GM12878 (cell line): ENCODE measurements around the gene MEX3D. TPM values are rescaled to one million over a fixed set of nuclear protein-coding genes. Genes with fewer than 3 reads are reported as not detected.

ENCODE experiments used
- ATAC-seq: fragments of 200-7000 bp; cut with Tn5 transposase; 3 replicates; pipeline ENCODE4 v1.9.1; 2020; ENCODE audit warnings: mild to moderate bottlenecking, moderate library complexity
- BruUV-seq: library from RNA; stranded (reverse); fragments of 400-500 nt; replicated peaks from 2 replicates; lab custom pipeline; 2021; lab: Mats Ljungman, UMichigan
- CTCF ChIA-PET: fragments of 300-600 bp; sonication (Branson Sonifier 250); formaldehyde crosslinking; extraction: SDS; loops from one replicate; lab custom pipeline; 2021; ENCODE audit warnings: inconsistent platforms; lab: Yijun Ruan, JAX
- POLR2A ChIA-PET: fragments of 350-600 bp; formaldehyde crosslinking; extraction: SDS; loops from one replicate; lab custom pipeline; 2021; ENCODE audit warnings: inconsistent platforms; lab: Charles Lee
- RAD21 ChIA-PET: fragments of 300-600 bp; sonication (Branson Sonifier 250); formaldehyde crosslinking; loops from one replicate; lab custom pipeline; 2023; ENCODE audit warnings: antibody characterized with exemption; ENCODE audit not compliant: unreplicated experiment; lab: Charles Lee
- SMC1A ChIA-PET: fragments of 300-600 bp; sonication (Branson Sonifier 250); formaldehyde crosslinking; loops from one replicate; lab custom pipeline; 2023; ENCODE audit not compliant: unreplicated experiment, uncharacterized antibody; lab: Charles Lee
- DNase-seq: peaks from one replicate; pipeline ENCODE4 v3.0.0-alpha.2; 2011; ENCODE audit warnings: low read depth, low spot score
- FAIRE-seq: peaks from 3 replicates; lab custom pipeline; 2011; peaks lifted over from hg19 to GRCh38; lab: Jason Lieb, UNC
- H2AFZ ChIP-seq: 2 replicates; pipeline ENCODE4 v1.6.0; 2011; ENCODE audit warnings: low read depth, low read length, control low read depth; ENCODE audit not compliant: control insufficient read depth
- H3K27ac ChIP-seq: 2 replicates; pipeline ENCODE4 v1.5.1; 2011; ENCODE audit warnings: control low read depth; ENCODE audit not compliant: control insufficient read depth, insufficient read depth
- H3K27me3 ChIP-seq, 2 experiments: replicated peaks in 1 of 2; 2 replicates each; pipeline versions ENCODE4 v1.6.0 to v1.6.1; 2011; ENCODE audit warnings: low read length in 1 of 2; ENCODE audit not compliant: control insufficient read depth in 2 of 2, insufficient read depth in 2 of 2
- H3K36me3 ChIP-seq, 2 experiments: 2 replicates each; pipeline ENCODE4 v1.5.1; 2011; ENCODE audit warnings: low read length in 1 of 2; ENCODE audit not compliant: control insufficient read depth in 2 of 2, insufficient read depth in 2 of 2
- H3K4me1 ChIP-seq: 2 replicates; pipeline ENCODE4 v1.6.1; 2011; ENCODE audit warnings: mild to moderate bottlenecking, low read length, moderate library complexity, mixed read lengths; ENCODE audit not compliant: control insufficient read depth, insufficient read depth
- H3K4me2 ChIP-seq: 2 replicates; pipeline ENCODE4 v1.6.0; 2011; ENCODE audit warnings: control low read depth; ENCODE audit not compliant: control insufficient read depth, insufficient read depth
- H3K4me3 ChIP-seq: fragments of 200-600 bp; sonication (generic); 2 replicates; pipeline ENCODE4 v1.5.1; 2016
- H3K79me2 ChIP-seq: 2 replicates; pipeline ENCODE4 v1.6.0; 2011; ENCODE audit warnings: low read length; ENCODE audit not compliant: control insufficient read depth, insufficient read depth
- H3K9ac ChIP-seq: 2 replicates; pipeline ENCODE4 v1.8.0; 2011; ENCODE audit warnings: low read length, control low read depth, mixed read lengths; ENCODE audit not compliant: control insufficient read depth, insufficient read depth
- H3K9me3 ChIP-seq: replicated peaks from 3 replicates; pipeline ENCODE4 v1.5.1; 2011; ENCODE audit warnings: mild to moderate bottlenecking, low read length; ENCODE audit not compliant: control insufficient read depth, insufficient read depth
- H4K20me1 ChIP-seq: 2 replicates; pipeline ENCODE4 v1.6.0; 2011; ENCODE audit not compliant: control insufficient read depth, insufficient read depth
- DPF2 ChIP-seq: fragments of 450-650 bp; IDR thresholded peaks from 2 replicates; pipeline ENCODE4 v1.6.1; 2017; ENCODE audit warnings: mild to moderate bottlenecking
- MXI1 ChIP-seq: fragments of 150-350 bp; IDR thresholded peaks from 2 replicates; pipeline ENCODE4 v1.6.1; 2011; ENCODE audit warnings: low read depth, mild to moderate bottlenecking, inconsistent platforms, low read length, improper control_type of control experiment
- STAT1 ChIP-seq: fragments of 450-650 bp; conservative IDR thresholded peaks from 2 replicates; pipeline ENCODE4 v1.6.1; 2014; ENCODE audit warnings: antibody characterized with exemption, mild to moderate bottlenecking
- TCF3 ChIP-seq: IDR thresholded peaks from 2 replicates; pipeline ENCODE4 v1.6.1; 2012; ENCODE audit warnings: low read depth, mild to moderate bottlenecking, low read length, borderline replicate concordance; ENCODE audit not compliant: insufficient read depth
- YY1 ChIP-seq: IDR thresholded peaks from 2 replicates; pipeline ENCODE4 v1.6.1; 2011; ENCODE audit warnings: low read depth, mild to moderate bottlenecking, low read length
- WGBS: methylation state at CpG from one replicate; pipeline ENCODE4 v1.1.6; 2016; ENCODE audit warnings: low lambda C conversion rate; ENCODE audit not compliant: insufficient replicate concordance, insufficient coverage; ENCODE audit errors: missing lambda C conversion rate; 5-methylcytosine and 5-hydroxymethylcytosine counted together
- in situ Hi-C: fragments of 300-500 bp; cut with MboI; formaldehyde crosslinking; loops from 9 replicates; pipeline ENCODE4 v1.14.3; 2018; ENCODE audit warnings: mixed read lengths
- intact Hi-C: fragments of 100-400 bp; cut with micrococcal nuclease; formaldehyde crosslinking; loops from one replicate; pipeline ENCODE4 v1.14.2; 2022; ENCODE audit not compliant: unreplicated experiment
- polyA plus RNA-seq, 11 experiments: library from polyadenylated mRNA; depleted of rRNA in 4 of 11; unstranded in 6 of 11; stranded (reverse) in 5 of 11; fragments of >200 nt; fragmentation: Nextera tagmentation in 4 of 11; fragmentation: Illumina TruSeq in 1 of 11; extraction: Ambion mirVana in 4 of 11; extraction: Trizol in 1 of 11; gene quantifications; 1 replicate in 1 of 11; 2 replicates in 10 of 11; pipeline versions ENCODE4 v1.2.1 to v1.2.3, GENCODE V29; 2011 to 2016; ENCODE audit warnings: inconsistent platforms in 2 of 11, missing spikeins in 2 of 11, low read depth in 1 of 11
- total RNA-seq, 4 experiments: library from RNA; depleted of rRNA in 3 of 4; stranded (reverse); fragments of >200 nt in 3 of 4; fragmentation: Illumina TruSeq in 1 of 4; extraction: Trizol in 1 of 4; gene quantifications; 2 replicates each; pipeline versions ENCODE4 v1.2.1 to v1.2.3, GENCODE V29; 2013 to 2021
- TF ChIP-seq, protein P1 (sequence below): fragments of 450-650 bp; IDR thresholded peaks from 2 replicates; pipeline ENCODE4 v1.6.1; 2016; ENCODE audit warnings: mild to moderate bottlenecking
- TF ChIP-seq, protein P2 (sequence below): fragments of 150-350 bp; IDR thresholded peaks from 2 replicates; pipeline ENCODE4 v1.6.1; 2014; ENCODE audit warnings: mild to moderate bottlenecking, low read depth, low read length

MEX3D gene
- total and polyA plus RNA-seq, 10 of the 15 experiments (the other 5 are each of a cell fraction or from before 2014, with no cell fraction given) = 0.18 to 6.8 (median 0.81) TPM

DNA sequence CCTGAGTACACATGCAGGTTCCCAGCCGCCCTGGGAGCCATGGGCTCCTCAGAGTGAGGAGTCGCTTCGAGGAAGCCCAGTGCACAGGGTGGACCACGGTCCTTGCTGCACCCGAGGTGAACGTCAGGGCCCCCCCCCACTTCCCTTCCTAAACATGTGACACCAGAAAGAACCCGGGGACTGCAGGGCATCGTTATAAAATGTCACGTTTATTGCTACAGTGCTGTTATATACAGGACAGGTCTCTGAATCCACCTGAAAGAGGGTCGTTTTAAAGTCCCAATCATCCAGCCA, 40.9 kb upstream of the MEX3D start:
- H3K36me3 ChIP-seq = peaks cover 9 to 26% of the 10 kb centered on the region in 2 experiments
- ChIA-PET CTCF (no interaction called here), POLR2A (no interaction called here), RAD21 (no interaction called here), SMC1A (no interaction called here)
- no peaks in the 10 kb centered on the region for H3K27me3 ChIP-seq
- no peak for DNase-seq
- no peaks in the 10 kb centered on the region for H4K20me1 ChIP-seq
- H3K79me2 ChIP-seq = peaks cover 12% of the 10 kb centered on the region
- H3K4me1 ChIP-seq = peaks cover 5% of the 10 kb centered on the region
- 38% methylated on average over 10 of the region's 10 CpGs for WGBS
- TF ChIP-seq, protein P1, sequence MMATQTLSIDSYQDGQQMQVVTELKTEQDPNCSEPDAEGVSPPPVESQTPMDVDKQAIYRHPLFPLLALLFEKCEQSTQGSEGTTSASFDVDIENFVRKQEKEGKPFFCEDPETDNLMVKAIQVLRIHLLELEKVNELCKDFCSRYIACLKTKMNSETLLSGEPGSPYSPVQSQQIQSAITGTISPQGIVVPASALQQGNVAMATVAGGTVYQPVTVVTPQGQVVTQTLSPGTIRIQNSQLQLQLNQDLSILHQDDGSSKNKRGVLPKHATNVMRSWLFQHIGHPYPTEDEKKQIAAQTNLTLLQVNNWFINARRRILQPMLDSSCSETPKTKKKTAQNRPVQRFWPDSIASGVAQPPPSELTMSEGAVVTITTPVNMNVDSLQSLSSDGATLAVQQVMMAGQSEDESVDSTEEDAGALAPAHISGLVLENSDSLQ = no peak
- no peak for TF ChIP-seq MXI1
- TF ChIP-seq, protein P2, sequence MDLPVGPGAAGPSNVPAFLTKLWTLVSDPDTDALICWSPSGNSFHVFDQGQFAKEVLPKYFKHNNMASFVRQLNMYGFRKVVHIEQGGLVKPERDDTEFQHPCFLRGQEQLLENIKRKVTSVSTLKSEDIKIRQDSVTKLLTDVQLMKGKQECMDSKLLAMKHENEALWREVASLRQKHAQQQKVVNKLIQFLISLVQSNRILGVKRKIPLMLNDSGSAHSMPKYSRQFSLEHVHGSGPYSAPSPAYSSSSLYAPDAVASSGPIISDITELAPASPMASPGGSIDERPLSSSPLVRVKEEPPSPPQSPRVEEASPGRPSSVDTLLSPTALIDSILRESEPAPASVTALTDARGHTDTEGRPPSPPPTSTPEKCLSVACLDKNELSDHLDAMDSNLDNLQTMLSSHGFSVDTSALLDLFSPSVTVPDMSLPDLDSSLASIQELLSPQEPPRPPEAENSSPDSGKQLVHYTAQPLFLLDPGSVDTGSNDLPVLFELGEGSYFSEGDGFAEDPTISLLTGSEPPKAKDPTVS = no peak
- TF ChIP-seq YY1 = 0 out of 2 replicates have a peak, but pooled peaks have one; percentile 5
- no peak for TF ChIP-seq STAT1
- TF ChIP-seq DPF2 = no peak
- TF ChIP-seq TCF3 = no peak
- H2AFZ ChIP-seq = no peak overlapping the region
- H3K9me3 ChIP-seq = no peaks in the 10 kb centered on the region
- ATAC-seq = no peak
- intact Hi-C loops (loop anchor here (5.0 kb wide), 2 partner anchors 38 to 63 kb away; no protein-coding TSS in a partner anchor), in situ Hi-C loops (loop anchor here (5.0 kb wide), 1 partner anchor 38 kb away; no protein-coding TSS in a partner anchor)
- no peak overlapping the region for H3K4me2 ChIP-seq
- H3K4me3 ChIP-seq = no peak overlapping the region
- no TSS peak for BruUV-seq
- H3K27ac ChIP-seq = no peak overlapping the region
- no peak for FAIRE-seq
- H3K9ac ChIP-seq = no peak overlapping the region
